GM18507 (cell line): ENCODE data around the gene RASGEF1C.

Experiments used
- DNase-seq: peaks from one replicate; pipeline ENCODE4 v3.0.0; 2011; ENCODE audit warnings: low read depth; ENCODE audit not compliant: insufficient read length; ENCODE audit errors: extremely low spot score
- FAIRE-seq: peaks from 2 replicates; lab custom pipeline; 2011; peaks lifted over from hg19 to GRCh38; lab: Jason Lieb, UNC

Gene RASGEF1C

DNA sequence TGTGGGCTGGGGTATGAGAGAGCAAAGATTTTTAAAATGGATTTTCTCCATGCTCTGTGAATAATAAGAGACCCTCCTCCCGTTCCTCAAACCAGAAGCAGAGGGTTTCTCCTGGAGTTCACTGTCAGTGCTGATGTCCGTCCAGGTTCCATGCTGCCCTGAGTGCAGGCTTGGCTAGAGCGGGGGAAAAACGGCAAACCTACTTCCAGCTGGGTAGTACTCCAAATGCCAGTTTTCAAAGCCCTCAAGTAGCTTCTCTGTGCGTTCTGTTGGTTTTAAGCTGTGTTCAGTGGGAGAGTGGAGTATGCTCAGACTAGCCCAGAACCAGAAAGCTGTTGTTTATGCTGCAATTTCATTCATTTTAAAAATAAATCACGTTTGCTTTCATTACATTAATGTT, 40.3 kb downstream of the RASGEF1C start:
- FAIRE-seq (no peak), DNase-seq (no peak)

DNA sequence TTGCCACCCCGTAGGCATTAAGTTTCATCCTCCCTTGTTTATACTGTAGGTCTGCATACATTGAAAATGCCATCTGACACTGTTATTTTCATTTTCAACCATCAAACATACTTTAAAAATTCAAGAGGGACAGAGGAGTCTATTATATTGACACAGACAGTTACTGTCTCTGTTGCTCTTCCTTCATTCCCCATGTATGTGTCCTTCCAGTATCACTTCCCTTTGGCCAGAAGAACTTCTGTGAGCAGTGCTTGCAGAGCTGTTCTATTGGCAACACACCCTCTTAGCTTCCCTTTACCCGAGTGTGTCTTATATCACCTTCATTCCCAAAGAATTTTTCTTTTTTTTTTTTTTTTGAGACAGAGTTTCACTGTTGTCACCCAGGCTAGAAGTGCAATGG, 42.8 kb downstream of the RASGEF1C start:
- FAIRE-seq: no peak

DNA sequence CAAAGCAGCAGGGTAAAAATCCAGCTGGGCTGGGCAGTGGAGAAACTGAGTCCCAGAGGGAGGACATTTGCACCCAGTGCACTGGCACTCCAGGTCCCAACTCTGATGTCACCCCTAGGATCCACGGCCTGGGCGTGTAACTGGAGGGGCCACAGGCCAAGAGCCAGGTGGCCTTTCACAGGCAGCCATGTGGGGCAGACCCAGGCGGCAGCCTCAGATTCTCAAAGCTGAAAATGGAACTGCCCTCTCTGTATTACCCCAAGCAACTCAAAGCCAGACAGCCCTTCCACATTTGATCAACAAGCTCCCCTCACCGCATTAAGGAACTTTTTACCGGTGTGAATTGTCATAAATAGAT, 46.7 kb downstream of the RASGEF1C start:
- no peak for FAIRE-seq

More for the DNA sequence above, 42.8 kb downstream of the RASGEF1C start:
- DNase-seq: no peak

DNA sequence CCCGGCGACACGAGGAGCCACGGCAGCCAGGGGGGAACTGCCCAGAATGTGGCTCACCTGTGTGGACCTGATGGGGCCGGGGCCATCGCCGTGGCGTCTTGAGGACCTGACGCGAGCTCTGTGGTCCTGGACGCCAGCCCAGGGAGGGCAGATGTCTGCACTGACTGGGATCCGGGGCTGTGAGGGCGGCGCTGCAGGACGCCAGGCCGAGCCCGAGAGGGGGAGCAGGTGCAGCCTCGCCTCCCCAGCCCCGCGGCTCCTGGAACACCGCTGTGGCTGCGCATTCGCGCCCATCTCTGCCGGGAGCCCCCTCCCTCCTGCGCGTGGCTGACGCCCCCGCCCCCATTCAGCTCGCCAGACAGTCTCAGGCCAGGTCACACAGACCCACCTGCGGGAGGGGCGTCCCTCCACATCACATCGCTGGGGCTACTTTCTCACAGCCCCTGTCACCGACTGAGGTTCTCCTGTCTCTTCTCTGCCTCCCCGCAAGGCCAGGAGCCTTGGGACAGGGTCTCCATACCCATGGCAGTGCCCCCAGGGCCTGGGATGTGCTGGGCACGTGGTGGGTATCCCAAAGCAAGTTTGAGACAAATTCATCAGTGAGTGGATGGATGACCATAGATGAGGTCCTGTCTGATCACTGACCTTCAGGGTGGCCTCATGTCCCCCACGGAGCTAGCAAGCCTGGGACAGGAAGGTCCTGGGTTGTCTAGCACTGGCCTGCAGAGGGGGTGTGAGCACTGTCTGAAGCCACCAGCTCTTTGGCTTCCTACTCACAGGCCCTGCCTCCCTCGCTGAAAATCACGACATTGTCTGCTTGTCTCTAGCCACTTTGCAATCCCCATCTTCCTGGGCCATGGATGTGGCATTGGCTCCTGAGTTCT, 47.3 kb downstream of the RASGEF1C start:
- DNase-seq (no peak), FAIRE-seq (no peak)

More for the DNA sequence above, 46.7 kb downstream of the RASGEF1C start:
- DNase-seq: no peak

DNA sequence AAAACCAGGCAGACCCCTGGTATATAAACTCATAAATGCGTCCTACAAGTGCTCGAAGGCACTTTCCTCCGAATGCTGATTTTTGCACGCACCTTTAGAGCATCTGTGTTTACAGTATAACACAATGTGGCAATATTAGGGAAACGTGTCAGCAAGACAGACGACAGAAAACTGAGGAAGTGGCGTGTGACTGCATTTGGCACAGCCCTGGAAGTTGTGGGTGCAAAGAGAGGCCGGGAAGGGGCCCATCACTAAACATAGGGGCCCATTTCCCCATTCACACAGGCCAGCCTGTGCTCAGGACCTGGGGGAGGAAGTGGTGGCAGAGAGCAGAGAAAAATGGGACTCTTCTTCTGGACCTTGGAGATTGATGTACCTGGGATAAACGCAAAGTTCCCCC, 48.2 kb downstream of the RASGEF1C start:
- FAIRE-seq: no peak
- DNase-seq: no peak

DNA sequence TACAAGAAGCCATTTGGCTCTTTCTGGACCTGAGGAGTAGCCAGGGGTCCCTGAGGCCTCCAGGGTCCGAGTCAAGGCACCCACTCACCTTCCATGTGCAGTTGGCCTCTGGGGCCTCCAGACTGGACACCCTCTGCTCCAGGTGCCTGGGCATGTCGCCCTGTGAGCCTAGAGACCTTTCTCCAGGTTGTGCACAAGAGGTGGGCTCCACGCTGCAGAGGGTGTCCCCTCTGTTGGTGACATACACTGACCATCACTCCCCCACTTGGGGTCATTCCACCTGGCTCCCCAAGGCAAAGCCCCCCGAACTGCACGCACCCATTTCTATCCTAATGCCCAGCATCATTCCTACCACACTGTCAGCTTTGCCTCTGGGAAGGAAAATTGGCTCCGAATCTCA, 48.8 kb downstream of the RASGEF1C start:
- no peak for FAIRE-seq
- DNase-seq: no peak

DNA sequence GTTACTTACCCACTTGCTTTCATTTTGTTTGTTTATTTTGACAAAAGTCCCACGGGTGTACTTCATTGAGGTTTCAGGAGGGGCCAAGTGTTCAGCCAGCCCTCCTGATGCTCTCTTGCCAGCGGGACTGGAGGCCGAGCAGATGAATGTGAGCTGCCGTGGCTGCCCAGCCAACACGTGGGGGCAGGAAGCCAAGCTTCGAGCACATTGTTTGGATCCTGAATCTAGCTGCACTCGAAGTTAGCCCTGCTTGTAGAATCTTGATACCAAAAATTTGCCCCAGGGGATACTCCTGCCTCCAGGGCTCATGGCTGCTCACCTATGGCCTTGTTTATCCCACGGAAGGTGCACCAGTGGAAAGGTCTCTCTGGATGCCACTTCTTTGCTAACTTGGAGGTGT, 49.3 kb downstream of the RASGEF1C start:
- FAIRE-seq (no peak), DNase-seq (no peak)

DNA sequence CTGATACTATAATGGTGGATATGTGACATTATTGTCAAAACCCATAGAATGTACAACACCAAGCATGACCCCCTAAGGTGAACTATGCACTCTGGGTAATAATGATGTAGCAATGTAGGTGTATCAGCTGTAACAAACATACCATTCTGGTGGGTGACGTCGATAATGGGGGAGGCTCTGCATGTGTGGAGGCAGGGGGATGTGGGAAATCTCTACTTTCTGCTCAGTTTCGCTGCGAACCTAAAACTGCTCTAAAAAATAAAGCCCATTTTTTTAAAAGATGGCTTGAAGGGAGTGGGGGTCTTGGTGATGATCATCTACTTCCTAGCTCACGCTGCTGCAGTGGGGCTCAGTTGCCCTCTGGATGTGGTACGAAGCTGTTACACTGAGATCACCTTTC, 51.1 kb downstream of the RASGEF1C start:
- DNase-seq (no peak), FAIRE-seq (no peak)

DNA sequence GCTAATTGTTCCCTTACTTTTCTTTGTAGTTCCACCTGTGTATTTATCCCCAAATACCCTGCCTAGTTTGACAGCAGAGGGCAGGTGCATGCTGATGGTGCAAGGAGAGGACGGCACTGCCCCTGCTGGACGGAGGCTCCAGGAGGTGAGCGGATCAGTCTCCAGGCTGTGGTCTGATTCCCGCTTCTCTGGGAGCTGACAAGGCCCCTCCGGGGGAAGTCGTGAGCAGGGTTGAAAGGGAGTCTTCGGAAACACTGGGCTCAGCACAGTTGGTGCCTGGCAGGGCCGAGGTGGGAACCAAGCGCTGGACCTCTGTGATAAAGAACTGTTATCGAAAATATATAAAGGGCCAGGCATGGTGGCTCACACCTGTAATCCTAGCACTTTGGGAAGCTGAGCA, 52.9 kb downstream of the RASGEF1C start:
- FAIRE-seq (no peak), DNase-seq (no peak)

DNA sequence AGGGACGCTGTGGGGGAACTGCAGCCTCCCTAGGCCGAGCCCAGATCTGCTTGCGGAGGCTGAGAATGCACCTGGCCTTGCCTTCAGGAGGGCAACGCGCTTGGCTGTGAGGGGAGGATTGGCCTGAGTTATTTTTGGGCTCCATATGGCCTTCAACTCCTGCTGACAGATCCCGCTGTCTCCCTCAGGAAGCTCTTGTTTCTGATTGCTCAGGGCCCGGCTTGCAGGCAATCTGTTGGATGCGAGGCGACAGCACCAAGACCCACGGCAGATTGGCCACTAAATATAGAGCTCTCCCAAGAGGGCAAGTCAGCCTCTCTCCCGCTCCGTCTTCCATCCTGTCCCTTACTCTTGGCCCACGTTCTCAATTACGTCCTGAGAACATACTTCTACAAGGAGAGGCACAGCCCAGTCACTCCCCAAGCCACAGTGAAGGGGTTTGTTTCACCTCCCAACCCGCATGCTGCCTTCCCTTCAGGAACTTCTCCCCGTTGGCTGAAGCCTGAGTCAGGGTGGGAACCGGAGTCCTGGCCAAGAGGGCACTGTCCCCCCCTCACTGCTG, 53.6 kb downstream of the RASGEF1C start:
- no peak for FAIRE-seq
- no peak for DNase-seq

DNA sequence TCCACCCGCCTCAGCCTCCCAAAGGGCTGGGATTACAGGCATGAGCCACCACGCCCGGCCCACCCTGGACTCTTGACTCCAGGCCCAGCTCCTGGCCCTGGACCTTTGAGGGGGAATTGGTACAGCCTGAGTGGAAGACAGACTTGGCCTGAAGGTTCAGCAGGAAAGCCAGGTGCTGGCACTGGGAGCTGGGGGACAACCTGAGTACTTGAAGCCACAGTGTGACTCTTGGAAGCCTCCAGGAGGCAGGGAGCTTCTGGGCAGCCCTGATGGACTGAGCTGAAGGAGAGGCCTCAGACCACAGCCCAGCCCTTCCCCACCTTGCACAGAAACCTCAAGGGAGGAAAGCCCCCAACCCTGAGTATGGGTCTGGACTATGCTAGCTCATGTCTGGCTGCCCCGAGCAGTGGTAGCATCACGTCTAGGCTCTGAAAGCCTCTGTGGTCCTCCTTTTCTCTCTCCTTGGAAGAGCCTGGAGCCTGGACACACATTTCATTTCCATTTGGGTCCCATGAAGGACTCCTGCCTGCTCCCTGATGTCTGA, 54.1 kb downstream of the RASGEF1C start:
- DNase-seq (no peak), FAIRE-seq (no peak)

DNA sequence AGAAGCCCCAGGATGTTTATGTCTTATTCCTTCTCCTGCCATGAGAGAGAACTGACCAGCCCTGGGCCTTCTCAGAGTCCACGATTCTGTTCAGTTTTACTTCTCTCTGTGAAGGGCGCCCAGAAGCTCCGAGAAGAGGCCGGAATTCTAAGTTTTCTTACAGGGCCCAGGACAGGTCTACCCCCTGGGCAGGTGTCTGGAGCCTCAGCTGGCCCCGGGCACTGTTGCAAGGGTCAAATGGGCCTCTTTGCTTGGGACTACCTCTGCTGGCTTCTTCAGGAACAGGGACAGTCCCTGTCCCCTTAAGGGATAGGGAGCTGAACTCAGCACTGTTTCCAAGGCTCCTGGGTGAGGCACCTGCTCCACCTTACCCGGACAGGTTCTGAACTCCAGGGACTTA, 55.0 kb downstream of the RASGEF1C start:
- FAIRE-seq (no peak), DNase-seq (no peak)

DNA sequence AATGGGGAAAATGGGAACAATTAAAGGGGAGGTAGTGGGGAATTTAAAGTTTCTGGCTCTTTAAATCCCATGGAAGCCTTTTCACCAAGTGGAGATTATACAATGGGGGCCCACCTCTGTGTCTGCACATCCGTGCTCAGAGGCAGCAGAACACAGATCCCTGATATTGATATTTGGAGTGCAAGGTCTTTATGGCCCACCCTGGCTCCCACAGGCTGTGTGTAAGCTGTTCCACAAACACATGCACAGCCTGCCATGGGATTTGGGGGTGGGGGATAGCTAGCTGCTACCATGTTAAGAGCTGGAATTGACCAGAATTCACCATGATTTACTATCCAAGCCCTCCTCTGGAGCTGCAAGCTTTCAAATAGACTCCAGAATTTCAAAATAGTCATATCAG, 55.9 kb downstream of the RASGEF1C start:
- FAIRE-seq: no peak
- DNase-seq: no peak

DNA sequence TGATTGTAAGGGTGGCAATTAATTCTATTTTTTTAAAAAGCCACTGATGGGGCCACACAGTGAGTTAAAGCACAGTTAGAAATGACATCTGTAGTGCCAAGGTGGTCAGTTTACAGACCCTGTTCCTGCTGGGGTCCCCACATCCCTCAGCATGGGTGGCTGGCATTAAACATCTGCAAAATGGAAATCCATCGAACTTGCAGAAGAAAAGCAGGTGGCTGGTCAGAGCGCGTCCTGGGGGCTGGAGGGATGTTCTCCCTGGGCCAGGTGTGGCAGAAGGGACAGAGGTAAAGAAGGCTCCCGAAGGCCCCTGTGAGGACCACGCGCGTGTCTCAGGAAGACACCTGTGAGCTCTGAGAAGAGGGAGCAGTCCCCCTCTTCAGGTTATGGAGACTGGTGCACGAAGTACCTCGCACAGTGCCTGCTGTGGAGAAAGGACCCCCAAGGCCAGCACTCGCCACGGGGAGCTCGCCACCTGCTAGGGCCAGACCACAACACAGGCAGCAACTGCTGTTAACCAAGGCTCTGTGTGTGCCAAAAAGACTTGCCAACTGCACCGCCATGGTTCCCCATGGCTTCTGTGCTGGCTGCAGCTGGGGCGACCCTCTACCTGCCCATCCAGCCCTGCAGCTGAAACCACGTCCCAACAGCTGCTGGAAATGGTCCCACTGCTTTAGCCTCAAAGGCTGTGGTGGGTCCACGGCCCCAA, 65.2 kb downstream of the RASGEF1C start:
- FAIRE-seq (no peak), DNase-seq (no peak)

DNA sequence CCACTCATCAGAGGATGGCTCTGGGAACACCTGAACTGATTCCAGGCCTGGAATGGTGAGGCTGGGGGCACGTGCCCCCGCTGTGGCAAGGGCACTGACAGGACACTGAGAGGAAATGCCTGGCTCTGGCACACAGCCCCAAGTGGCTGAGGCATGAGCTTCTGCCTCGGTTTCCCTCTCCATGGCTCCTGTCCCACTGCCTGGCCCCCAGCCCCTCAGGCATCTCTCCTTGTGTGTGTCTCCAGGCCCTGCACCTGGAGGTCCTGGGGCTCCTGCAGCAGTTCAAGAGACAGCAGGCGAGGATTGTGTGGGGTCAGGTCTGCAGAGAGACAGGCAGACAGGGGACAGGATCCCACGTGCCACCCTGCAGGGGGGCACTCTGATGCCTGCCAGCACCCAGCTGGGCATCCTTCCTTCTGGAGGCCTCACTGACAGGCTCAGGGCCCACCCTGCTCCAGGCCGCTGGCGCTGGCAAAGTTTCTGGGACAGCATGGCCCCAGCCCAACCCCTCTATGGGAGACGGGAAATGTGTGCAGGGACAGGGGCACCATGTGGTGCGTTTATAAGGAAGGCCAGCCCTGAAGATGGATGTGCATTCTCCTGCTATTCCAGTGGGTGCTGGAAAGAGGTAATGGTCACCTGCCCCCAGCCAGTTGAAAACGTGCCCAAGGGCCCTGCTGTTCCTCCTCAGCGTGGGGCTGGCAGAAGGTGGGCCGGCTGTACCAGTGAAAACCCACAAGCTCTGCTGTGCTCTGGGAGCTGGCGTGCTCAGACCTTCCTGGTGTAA, 66.0 kb downstream of the RASGEF1C start:
- FAIRE-seq: no peak
- DNase-seq: no peak

DNA sequence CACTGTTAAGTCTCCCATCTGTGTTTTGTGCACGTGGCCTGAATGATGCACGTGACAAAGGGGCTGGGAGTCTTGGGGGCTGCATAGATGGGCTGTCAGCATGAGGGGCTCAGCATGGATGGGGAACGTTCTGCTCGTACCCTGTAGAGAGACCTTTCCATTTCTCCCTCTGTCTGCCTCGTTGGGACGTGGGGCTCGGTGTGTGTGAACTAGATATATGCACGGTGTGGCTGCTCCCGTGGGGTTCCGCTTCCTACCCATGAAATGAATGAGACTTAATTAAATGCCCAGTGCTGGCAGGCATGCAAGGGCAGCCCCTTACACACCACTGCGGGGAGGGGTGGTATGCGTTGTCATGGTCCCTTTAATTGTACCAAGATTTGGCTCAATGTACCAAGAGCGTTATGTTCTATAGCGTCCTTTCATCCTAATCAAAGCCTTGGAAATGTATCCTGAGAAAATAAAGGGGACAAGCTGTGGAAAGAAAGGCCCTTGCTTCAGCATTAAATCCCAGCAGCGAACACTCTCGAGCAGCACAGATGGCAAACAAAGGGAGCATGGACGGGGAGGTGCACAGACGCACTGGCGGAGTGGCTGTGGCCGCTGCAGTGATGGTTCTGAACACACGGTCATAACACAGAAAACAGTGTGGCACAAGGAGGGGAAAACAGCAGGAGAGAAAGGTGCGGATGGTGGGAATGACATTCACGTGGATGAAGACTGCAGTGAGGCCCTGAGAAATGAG, 66.8 kb downstream of the RASGEF1C start:
- DNase-seq (no peak), FAIRE-seq (no peak)

DNA sequence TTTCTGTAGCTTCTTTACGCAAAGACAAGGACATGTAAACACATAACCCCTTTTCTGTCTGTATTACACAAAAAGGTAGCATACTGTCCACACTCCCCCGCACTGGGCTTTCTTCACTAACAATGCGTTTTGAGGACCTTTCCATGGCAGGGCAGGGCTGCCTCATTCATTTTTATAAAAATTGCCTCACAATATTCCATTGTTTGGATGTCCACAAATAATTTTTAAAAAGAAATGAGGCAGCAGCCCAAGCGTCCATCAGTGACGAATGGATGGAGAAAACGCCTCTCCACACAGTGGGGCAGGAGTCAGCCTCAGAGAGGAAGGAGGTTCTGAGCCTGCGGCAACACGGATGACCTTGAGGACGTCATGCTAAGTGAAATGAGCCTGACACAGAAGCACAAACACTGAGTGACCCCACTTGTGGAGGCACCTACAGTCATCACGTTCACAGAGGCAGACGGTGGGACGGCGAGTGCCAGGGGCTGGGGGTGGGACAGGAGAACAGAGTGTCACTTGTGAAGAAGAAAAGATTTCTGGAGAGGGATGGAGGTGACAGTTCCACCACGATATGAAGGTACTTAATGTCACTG, 67.8 kb downstream of the RASGEF1C start:
- no peak for FAIRE-seq
- no peak for DNase-seq

DNA sequence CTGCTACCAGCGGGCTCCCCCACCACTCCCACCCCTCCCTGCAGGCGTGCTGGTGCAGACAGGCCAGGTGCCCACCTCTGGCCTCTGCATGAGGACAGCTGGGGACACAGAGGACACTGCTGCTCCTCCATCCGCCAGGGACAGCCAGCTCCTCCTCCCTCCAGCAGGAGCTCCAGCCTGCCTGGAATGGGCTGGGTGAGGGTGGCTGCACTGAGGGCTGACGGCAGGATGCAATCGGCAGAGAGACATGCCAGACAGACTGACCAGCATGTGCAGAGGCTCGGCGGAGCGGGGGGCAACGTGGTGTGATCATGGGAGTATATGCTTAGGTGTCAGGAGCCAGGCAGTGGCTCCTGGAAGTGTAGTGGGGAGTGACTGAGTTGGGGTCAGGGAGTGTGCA, 68.4 kb downstream of the RASGEF1C start:
- FAIRE-seq (no peak), DNase-seq (no peak)

DNA sequence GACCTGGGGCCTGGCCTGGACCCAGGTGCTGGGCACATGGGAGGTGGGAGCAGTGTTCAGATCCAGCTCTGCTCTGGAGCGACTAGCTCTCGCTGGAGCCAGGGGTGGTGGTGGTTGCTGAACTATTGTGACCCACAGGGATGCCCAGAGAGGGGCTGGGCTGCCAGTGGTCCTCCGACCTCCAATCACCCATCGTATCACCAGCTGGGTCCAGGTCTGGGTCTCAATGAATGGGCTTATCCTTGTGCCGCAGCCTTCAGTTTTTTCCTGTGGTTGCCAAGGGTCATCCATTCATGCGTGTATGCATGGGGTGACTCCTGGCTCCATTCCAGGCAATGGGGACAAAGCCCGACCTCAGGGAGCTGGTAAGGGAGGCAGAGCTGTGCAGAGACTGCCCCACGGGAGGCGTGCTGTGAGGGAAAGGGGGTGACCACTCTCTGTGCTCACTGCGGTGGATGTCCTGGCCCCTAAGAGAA, 68.9 kb downstream of the RASGEF1C start:
- DNase-seq (no peak), FAIRE-seq (no peak)
